MM.1S (cell line): ENCODE data around the gene SYCN.

ENCODE experiments used
- DNase-seq: peaks from one replicate; pipeline ENCODE4 v3.0.0-alpha.2; 2015
- H2AFZ ChIP-seq: fragments of 300-600 bp; sonication (generic); 2 replicates; pipeline ENCODE4 v1.6.0; 2016; ENCODE audit warnings: antibody characterized with exemption, low read length
- H3F3A ChIP-seq: fragments of 300-600 bp; sonication (generic); 2 replicates; pipeline ENCODE4 v1.6.1; 2016; ENCODE audit warnings: mild to moderate bottlenecking, antibody characterized with exemption, low read length, moderate library complexity, mixed read lengths; ENCODE audit not compliant: insufficient read depth
- H3K27ac ChIP-seq: fragments of 300-600 bp; sonication (generic); 2 replicates; pipeline ENCODE4 v1.5.1; 2016; ENCODE audit warnings: mild to moderate bottlenecking, low read length
- H3K27me3 ChIP-seq: fragments of 300-600 bp; sonication (generic); replicated peaks from 2 replicates; pipeline ENCODE4 v1.6.0; 2016; ENCODE audit warnings: low read length; ENCODE audit not compliant: insufficient read depth
- H3K36me3 ChIP-seq: fragments of 300-600 bp; sonication (generic); replicated peaks from 2 replicates; pipeline ENCODE4 v1.6.1; 2016; ENCODE audit warnings: mild to moderate bottlenecking, low read length, mixed read lengths; ENCODE audit not compliant: insufficient read depth
- H3K4me1 ChIP-seq: fragments of 300-600 bp; sonication (generic); 2 replicates; pipeline ENCODE4 v1.6.1; 2016; ENCODE audit warnings: low read length, mixed read lengths
- H3K4me2 ChIP-seq: fragments of 300-600 bp; sonication (generic); 2 replicates; pipeline ENCODE4 v1.6.0; 2016; ENCODE audit warnings: low read depth, low read length
- H3K4me3 ChIP-seq: fragments of 300-600 bp; sonication (generic); 2 replicates; pipeline ENCODE4 v1.5.1; 2016; ENCODE audit warnings: low read length, mixed read lengths
- H3K79me2 ChIP-seq: fragments of 300-600 bp; sonication (generic); 2 replicates; pipeline ENCODE4 v1.6.1; 2016; ENCODE audit warnings: mixed run types, low read length, mixed read lengths
- H3K9ac ChIP-seq: fragments of 300-600 bp; sonication (generic); 2 replicates; pipeline ENCODE4 v1.6.1; 2016; ENCODE audit warnings: low read length, mixed read lengths
- H3K9me2 ChIP-seq: fragments of 300-600 bp; sonication (generic); replicated peaks from 2 replicates; pipeline ENCODE4 v1.6.1; 2016; ENCODE audit warnings: mild to moderate bottlenecking, low read length, mixed read lengths; ENCODE audit not compliant: insufficient read depth
- H3K9me3 ChIP-seq: fragments of 300-600 bp; sonication (generic); replicated peaks from 2 replicates; pipeline ENCODE4 v1.6.1; 2016; ENCODE audit warnings: mild to moderate bottlenecking, low read length, mixed read lengths; ENCODE audit not compliant: insufficient read depth
- H4K20me1 ChIP-seq: fragments of 300-600 bp; sonication (generic); 2 replicates; pipeline ENCODE4 v1.6.1; 2016; ENCODE audit warnings: mild to moderate bottlenecking, low read length, moderate library complexity, mixed read lengths; ENCODE audit not compliant: insufficient read depth
- CTCF ChIP-seq: fragments of 300-600 bp; sonication (generic); IDR thresholded peaks from 2 replicates; pipeline ENCODE4 v1.5.1; 2016; ENCODE audit warnings: antibody characterized with exemption, low read length, mixed read lengths
- EZH2 ChIP-seq: fragments of 300-600 bp; sonication (generic); optimal IDR thresholded peaks from 2 replicates; pipeline ENCODE3; 2017; ENCODE audit warnings: low read depth, mild to moderate bottlenecking, antibody characterized with exemption, low read length, mixed read lengths
- EZH2phosphoT487 ChIP-seq: fragments of 300-600 bp; sonication (generic); IDR thresholded peaks from 2 replicates; pipeline ENCODE4 v1.6.1; 2018; ENCODE audit warnings: antibody characterized with exemption, low read length

Gene SYCN

DNA sequence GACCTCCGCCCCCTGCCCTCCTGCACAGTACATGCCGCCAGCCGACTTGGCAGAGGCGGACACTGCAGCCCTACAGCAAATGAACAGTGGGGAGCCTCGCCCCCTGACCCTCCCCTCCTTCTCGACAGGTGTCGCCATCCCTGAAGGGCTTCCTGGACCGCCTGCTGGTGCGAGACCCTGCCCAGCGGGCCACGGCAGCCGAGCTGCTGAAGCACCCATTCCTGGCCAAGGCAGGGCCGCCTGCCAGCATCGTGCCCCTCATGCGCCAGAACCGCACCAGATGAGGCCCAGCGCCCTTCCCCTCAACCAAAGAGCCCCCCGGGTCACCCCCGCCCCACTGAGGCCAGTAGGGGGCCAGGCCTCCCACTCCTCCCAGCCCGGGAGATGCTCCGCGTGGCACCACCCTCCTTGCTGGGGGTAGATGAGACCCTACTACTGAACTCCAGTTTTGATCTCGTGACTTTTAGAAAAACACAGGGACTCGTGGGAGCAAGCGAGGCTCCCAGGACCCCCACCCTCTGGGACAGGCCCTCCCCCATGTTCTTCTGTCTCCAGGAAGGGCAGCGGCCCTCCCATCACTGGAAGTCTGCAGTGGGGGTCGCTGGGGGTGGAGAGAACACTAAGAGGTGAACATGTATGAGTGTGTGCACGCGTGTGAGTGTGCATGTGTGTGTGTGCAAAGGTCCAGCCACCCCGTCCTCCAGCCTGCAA, 25.6 kb downstream of the SYCN start:
- H2AFZ ChIP-seq = no peak overlapping the region
- H3K4me2 ChIP-seq = no peak overlapping the region

DNA sequence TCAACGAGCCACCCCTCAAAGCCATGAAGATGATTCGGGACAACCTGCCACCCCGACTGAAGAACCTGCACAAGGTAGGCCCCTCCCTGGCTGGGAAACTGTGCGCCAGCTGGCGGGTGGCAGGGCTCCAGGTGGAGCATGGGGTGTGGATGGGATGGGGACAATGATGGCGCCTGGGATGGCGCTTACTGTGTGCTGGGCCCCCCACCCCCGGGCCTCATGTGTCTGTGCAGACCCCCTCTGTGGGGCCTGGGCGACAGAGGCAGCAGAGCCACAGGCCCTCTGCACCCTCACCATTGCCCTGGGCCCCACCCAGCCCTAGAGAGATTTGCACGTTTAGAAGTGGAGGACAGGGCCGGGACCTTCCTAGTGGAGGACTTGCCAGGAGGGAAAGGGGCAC, 26.3 kb downstream of the SYCN start:
- H3K4me3 ChIP-seq = no peak overlapping the region
- no peaks in the 10 kb centered on the region for H3K79me2 ChIP-seq
- H3K27me3 ChIP-seq = no peaks in the 10 kb centered on the region
- H3K9me3 ChIP-seq = no peaks in the 10 kb centered on the region
- H3K9me2 ChIP-seq = no peaks in the 10 kb centered on the region
- no peak for DNase-seq
- no peak overlapping the region for H2AFZ ChIP-seq
- no peak overlapping the region for H3K4me2 ChIP-seq
- no peak overlapping the region for H3K27ac ChIP-seq
- H3K9ac ChIP-seq = no peak overlapping the region
- no peaks in the 10 kb centered on the region for H3K36me3 ChIP-seq
- H3F3A ChIP-seq = no peaks in the 10 kb centered on the region
- TF ChIP-seq EZH2phosphoT487 (no peak), CTCF (no peak), EZH2 (no peak)
- no peaks in the 10 kb centered on the region for H3K4me1 ChIP-seq
- H4K20me1 ChIP-seq = no peaks in the 10 kb centered on the region

More for the DNA sequence above, 25.6 kb downstream of the SYCN start:
- DNase-seq = no peak
- no peaks in the 10 kb centered on the region for H3K4me1 ChIP-seq
- no peak overlapping the region for H3K4me3 ChIP-seq
- no peak overlapping the region for H3K9ac ChIP-seq
- no peaks in the 10 kb centered on the region for H4K20me1 ChIP-seq
- no peaks in the 10 kb centered on the region for H3K79me2 ChIP-seq
- H3K36me3 ChIP-seq = no peaks in the 10 kb centered on the region
- no peak for TF ChIP-seq EZH2phosphoT487
- no peak for TF ChIP-seq EZH2
- TF ChIP-seq CTCF = no peak
- no peak overlapping the region for H3K27ac ChIP-seq
- no peaks in the 10 kb centered on the region for H3K27me3 ChIP-seq
- H3K9me2 ChIP-seq = no peaks in the 10 kb centered on the region
- H3K9me3 ChIP-seq = no peaks in the 10 kb centered on the region
- no peaks in the 10 kb centered on the region for H3F3A ChIP-seq

GRCh38 chr19:39177110-39177699, 26.9 kb downstream of the SYCN start:
- H2AFZ ChIP-seq = no peak overlapping the region
- H3K36me3 ChIP-seq = no peaks in the 10 kb centered on the region
- H3K9me3 ChIP-seq = no peaks in the 10 kb centered on the region
- H3K27me3 ChIP-seq = no peaks in the 10 kb centered on the region
- no peak overlapping the region for H3K27ac ChIP-seq
- H3K9me2 ChIP-seq = no peaks in the 10 kb centered on the region
- H3K4me1 ChIP-seq = no peaks in the 10 kb centered on the region
- TF ChIP-seq EZH2phosphoT487 = no peak
- no peak for TF ChIP-seq EZH2
- no peak for TF ChIP-seq CTCF
- H3K9ac ChIP-seq = no peak overlapping the region
- H4K20me1 ChIP-seq = no peaks in the 10 kb centered on the region
- no peaks in the 10 kb centered on the region for H3K79me2 ChIP-seq
- no peak overlapping the region for H3K4me3 ChIP-seq
- no peaks in the 10 kb centered on the region for H3F3A ChIP-seq
- no peak overlapping the region for H3K4me2 ChIP-seq
- no peak for DNase-seq
